Body of pancreas (tissue), 4 donors: ENCODE data around the gene SMIM12.

Experiments
- POLR2A ChIP-seq, 3 donors: fragments of 450-650 bp; IDR thresholded peaks; one replicate each; pipeline ENCODE4 v1.6.1; 2016; ENCODE audit warnings: antibody characterized with exemption in 3 of 3, mild to moderate bottlenecking in 2 of 3
- TF ChIP-seq, protein P1 (sequence below), 7 experiments: fragments of 450-650 bp in 4 of 7; fragments of 200-600 bp in 3 of 7; sonication (generic) in 3 of 7; IDR thresholded peaks; one replicate each; pipeline ENCODE4 v1.5.1; 2016 to 2019; ENCODE audit warnings: antibody characterized with exemption in 7 of 7

GRCh38 chr1:34816332-34816731 lies 43.2 kb downstream of the SMIM12 start:
- TF ChIP-seq, protein P1, sequence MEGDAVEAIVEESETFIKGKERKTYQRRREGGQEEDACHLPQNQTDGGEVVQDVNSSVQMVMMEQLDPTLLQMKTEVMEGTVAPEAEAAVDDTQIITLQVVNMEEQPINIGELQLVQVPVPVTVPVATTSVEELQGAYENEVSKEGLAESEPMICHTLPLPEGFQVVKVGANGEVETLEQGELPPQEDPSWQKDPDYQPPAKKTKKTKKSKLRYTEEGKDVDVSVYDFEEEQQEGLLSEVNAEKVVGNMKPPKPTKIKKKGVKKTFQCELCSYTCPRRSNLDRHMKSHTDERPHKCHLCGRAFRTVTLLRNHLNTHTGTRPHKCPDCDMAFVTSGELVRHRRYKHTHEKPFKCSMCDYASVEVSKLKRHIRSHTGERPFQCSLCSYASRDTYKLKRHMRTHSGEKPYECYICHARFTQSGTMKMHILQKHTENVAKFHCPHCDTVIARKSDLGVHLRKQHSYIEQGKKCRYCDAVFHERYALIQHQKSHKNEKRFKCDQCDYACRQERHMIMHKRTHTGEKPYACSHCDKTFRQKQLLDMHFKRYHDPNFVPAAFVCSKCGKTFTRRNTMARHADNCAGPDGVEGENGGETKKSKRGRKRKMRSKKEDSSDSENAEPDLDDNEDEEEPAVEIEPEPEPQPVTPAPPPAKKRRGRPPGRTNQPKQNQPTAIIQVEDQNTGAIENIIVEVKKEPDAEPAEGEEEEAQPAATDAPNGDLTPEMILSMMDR (IDR thresholded peaks at IDR 0.05), result no peak
- TF ChIP-seq POLR2A (IDR thresholded peaks at IDR 0.05), result no peak
